H9 (cell line): ENCODE results near the gene DACT2. TPM values are rescaled to one million over a fixed set of nuclear protein-coding genes. Genes with fewer than 3 reads are reported as not detected.

Experiments
- DNase-seq: peaks from one replicate; pipeline ENCODE4 v3.0.0-alpha.2; 2017
- H2AFZ ChIP-seq: one replicate; pipeline ENCODE4 v1.6.1; 2013; ENCODE audit warnings: mild to moderate bottlenecking, low read length, control low read depth, moderate library complexity
- H2AK5ac ChIP-seq: 2 replicates; pipeline ENCODE4 v1.6.1; 2013; ENCODE audit warnings: low read length, control low read depth, mixed read lengths; ENCODE audit not compliant: insufficient read length
- H2BK120ac ChIP-seq: one replicate; pipeline ENCODE4 v1.6.1; 2013; ENCODE audit warnings: low read depth, mild to moderate bottlenecking, low read length, control low read depth, inconsistent platforms; ENCODE audit not compliant: poor library complexity, severe bottlenecking
- H2BK12ac ChIP-seq: 2 replicates; pipeline ENCODE4 v1.6.1; 2013; ENCODE audit warnings: low read length, control low read depth, mixed read lengths, low read depth; ENCODE audit not compliant: insufficient read length
- H2BK15ac ChIP-seq: 2 replicates; pipeline ENCODE4 v1.6.1; 2013; ENCODE audit warnings: low read depth, low read length, control low read depth
- H2BK20ac ChIP-seq: one replicate; pipeline ENCODE4 v1.6.1; 2013; ENCODE audit warnings: low read depth, mild to moderate bottlenecking, low read length, control low read depth, inconsistent platforms; ENCODE audit not compliant: poor library complexity, severe bottlenecking
- H2BK5ac ChIP-seq: 2 replicates; pipeline ENCODE4 v1.6.1; 2013; ENCODE audit warnings: low read length, control low read depth, mixed read lengths; ENCODE audit not compliant: insufficient read length
- H3K14ac ChIP-seq: 2 replicates; pipeline ENCODE4 v1.6.1; 2013; ENCODE audit warnings: low read length, control low read depth; ENCODE audit not compliant: insufficient read depth
- H3K18ac ChIP-seq: 2 replicates; pipeline ENCODE4 v1.6.1; 2013; ENCODE audit warnings: low read depth, mild to moderate bottlenecking, mixed read lengths, low read length, control low read depth; ENCODE audit not compliant: insufficient read length
- H3K23ac ChIP-seq: 2 replicates; pipeline ENCODE4 v1.6.1; 2013; ENCODE audit warnings: low read length, control low read depth, mixed read lengths, low read depth; ENCODE audit not compliant: insufficient read length
- H3K23me2 ChIP-seq: 2 replicates; pipeline ENCODE4 v1.6.1; 2013; ENCODE audit warnings: low read depth, mild to moderate bottlenecking, mixed read lengths, low read length, control low read depth; ENCODE audit not compliant: insufficient read length, poor library complexity, severe bottlenecking
- H3K27ac ChIP-seq: 2 replicates; pipeline ENCODE4 v1.5.1; 2013; ENCODE audit warnings: low read length, control low read depth, mixed read lengths, low read depth; ENCODE audit not compliant: insufficient read length
- H3K27me3 ChIP-seq: 2 replicates; pipeline ENCODE4 v1.6.1; 2013; ENCODE audit warnings: low read length, control low read depth, inconsistent platforms; ENCODE audit not compliant: insufficient read depth
- H3K4ac ChIP-seq: 2 replicates; pipeline ENCODE4 v1.6.1; 2013; ENCODE audit warnings: low read depth, mild to moderate bottlenecking, control low read depth, inconsistent platforms, low read length, moderate library complexity
- H3K4me1 ChIP-seq: 2 replicates; pipeline ENCODE4 v1.6.1; 2013; ENCODE audit warnings: low read length, control low read depth, inconsistent platforms; ENCODE audit not compliant: insufficient read depth
- H3K4me2 ChIP-seq: 2 replicates; pipeline ENCODE4 v1.6.1; 2013; ENCODE audit warnings: low read length, control low read depth, mixed read lengths; ENCODE audit not compliant: insufficient read length, insufficient read depth
- H3K56ac ChIP-seq: 2 replicates; pipeline ENCODE4 v1.6.1; 2013; ENCODE audit warnings: low read depth, mild to moderate bottlenecking, mixed read lengths, low read length, control low read depth; ENCODE audit not compliant: insufficient read length
- H3K79me1 ChIP-seq: 2 replicates; pipeline ENCODE4 v1.6.1; 2013; ENCODE audit warnings: low read depth, mild to moderate bottlenecking, moderate library complexity, low read length, control low read depth, inconsistent platforms; ENCODE audit not compliant: insufficient read depth, poor library complexity, severe bottlenecking
- H3K79me2 ChIP-seq: 2 replicates; pipeline ENCODE4 v1.6.1; 2013; ENCODE audit warnings: low read length, control low read depth, inconsistent platforms; ENCODE audit not compliant: insufficient read depth
- H3K9ac ChIP-seq: 2 replicates; pipeline ENCODE4 v1.6.1; 2013; ENCODE audit warnings: low read length, control low read depth, mixed read lengths; ENCODE audit not compliant: insufficient read length; ENCODE audit errors: extremely low read depth
- H3K9me3 ChIP-seq: one replicate; pipeline ENCODE4 v1.6.1; 2013; ENCODE audit warnings: low read depth, low read length, inconsistent platforms; ENCODE audit not compliant: control insufficient read depth
- H3T11ph ChIP-seq: one replicate; pipeline ENCODE4 v1.6.1; 2013; ENCODE audit warnings: mild to moderate bottlenecking, low read length, control low read depth, inconsistent platforms
- H4K20me1 ChIP-seq: one replicate; pipeline ENCODE4 v1.6.1; 2013; ENCODE audit not compliant: control insufficient read depth, insufficient read length, insufficient read depth
- H4K5ac ChIP-seq: 2 replicates; pipeline ENCODE4 v1.6.1; 2013; ENCODE audit warnings: low read depth, mild to moderate bottlenecking, mixed read lengths, low read length, control low read depth; ENCODE audit not compliant: insufficient read length
- H4K8ac ChIP-seq: replicated peaks from 2 replicates; pipeline ENCODE4 v1.6.1; 2013; ENCODE audit warnings: low read length, control low read depth, mixed read lengths, low read depth; ENCODE audit not compliant: insufficient read length
- H4K91ac ChIP-seq: 2 replicates; pipeline ENCODE4 v1.6.1; 2013; ENCODE audit warnings: low read depth, mild to moderate bottlenecking, moderate library complexity, mixed read lengths, low read length, control low read depth; ENCODE audit not compliant: insufficient read length
- H3K27ac Mint-ChIP-seq, 3 experiments: 2 replicates in 2 of 3; 3 replicates in 1 of 3; pipeline ENCODE4 v1.8.0; 2020 to 2021; ENCODE audit warnings: mixed read lengths in 3 of 3, mild to moderate bottlenecking in 1 of 3, moderate library complexity in 1 of 3
- H3K27me3 Mint-ChIP-seq: 2 replicates; pipeline ENCODE4 v1.8.0; 2021; ENCODE audit warnings: low read depth, mild to moderate bottlenecking, moderate library complexity, mixed read lengths
- H3K36me3 Mint-ChIP-seq, 3 experiments: 2 replicates in 2 of 3; 3 replicates in 1 of 3; pipeline ENCODE4 v1.8.0; 2020 to 2021; ENCODE audit warnings: low read depth in 3 of 3, mixed read lengths in 3 of 3; ENCODE audit not compliant: insufficient read depth in 1 of 3
- H3K4me1 Mint-ChIP-seq, 2 experiments: 2 replicates each; pipeline ENCODE4 v1.8.0; 2020; ENCODE audit warnings: mixed read lengths in 2 of 2
- H3K4me3 Mint-ChIP-seq, 2 experiments: 2 replicates in 1 of 2; 3 replicates in 1 of 2; pipeline ENCODE4 v1.8.0; 2020 to 2021; ENCODE audit warnings: mild to moderate bottlenecking in 2 of 2, mixed read lengths in 2 of 2, moderate library complexity in 1 of 2
- H3K9me3 Mint-ChIP-seq, 2 experiments: 2 replicates in 1 of 2; 3 replicates in 1 of 2; pipeline ENCODE4 v1.8.0; 2020; ENCODE audit warnings: mild to moderate bottlenecking in 2 of 2, mixed read lengths in 2 of 2, moderate library complexity in 1 of 2
- WGBS: extraction: QIAGEN DNeasy Blood & Tissue Kit; methylation state at CpG from one replicate; pipeline ENCODE4 v1.1.7; 2013; ENCODE audit warnings: missing lambda C conversion rate, low lambda C conversion rate, mixed read lengths; ENCODE audit not compliant: insufficient read length; ENCODE audit errors: extremely low coverage; 5-methylcytosine and 5-hydroxymethylcytosine counted together
- total RNA-seq: library from RNA; stranded (reverse); gene quantifications from 2 replicates; pipeline ENCODE4 v1.2.1, GENCODE V29; 2021
- TF ChIP-seq, protein P1 (sequence below): fragments of 200-600 bp; sonication (generic); conservative IDR thresholded peaks from 3 replicates; pipeline ENCODE4 v1.8.0; 2021; ENCODE audit warnings: antibody characterized with exemption, mild to moderate bottlenecking

DACT2 gene
- total RNA-seq, 1 experiment from 2014 or later: 1.8 TPM

DNA sequence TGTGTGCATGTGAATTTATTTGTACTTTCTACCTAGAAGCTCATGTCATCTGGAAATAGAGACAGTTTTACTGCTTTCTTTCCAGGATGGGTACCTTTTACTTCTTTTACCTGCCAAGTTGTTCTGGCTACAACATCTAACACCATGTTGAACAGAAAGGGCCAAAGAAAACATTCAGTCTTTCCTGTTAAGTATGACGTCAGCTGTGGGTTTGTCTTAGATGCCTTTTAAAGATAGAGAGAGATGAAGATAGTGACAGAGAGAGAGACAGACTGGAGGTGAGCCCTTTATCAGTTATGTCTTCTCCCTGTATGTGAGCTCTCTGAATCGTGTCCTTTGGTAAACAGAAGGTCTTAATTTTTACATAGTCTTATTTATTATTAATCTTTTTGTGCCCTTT lies 3.4 kb upstream of the DACT2 start:
- Mint-ChIP-seq H3K36me3 (peaks cover 0 to 14% (median 2%) of the 10 kb centered on the region in 3 experiments; a peak in 5 of 7 replicates), H3K4me3 (no peak overlapping the region), H3K4me1 (peaks cover 30 to 31% of the 10 kb centered on the region in 2 experiments), H3K9me3 (peaks cover 10 to 19% of the 10 kb centered on the region in 2 experiments), H3K27ac (no peak overlapping the region), H3K27me3 (peaks cover 36% of the 10 kb centered on the region)
- Histone ChIP-seq H2BK20ac (no peak overlapping the region), H2AK5ac (no peak overlapping the region), H3K4me2 (no peak overlapping the region), H3K23me2 (peaks cover 9% of the 10 kb centered on the region), H4K91ac (no peak overlapping the region), H4K20me1 (no peaks in the 10 kb centered on the region), H3K79me2 (no peaks in the 10 kb centered on the region), H3K27me3 (no peaks in the 10 kb centered on the region; the same call in 1 of the 2 replicates), H2BK15ac (no peak overlapping the region), H3K56ac (no peak overlapping the region), H3K4ac (no peak overlapping the region), H2AFZ (no peak overlapping the region), H3K18ac (no peak overlapping the region), H2BK120ac (no peak overlapping the region), H3K9ac (no peak overlapping the region), H3K79me1 (no peaks in the 10 kb centered on the region), H2BK5ac (no peak overlapping the region), H4K5ac (no peak overlapping the region), H3K23ac (no peak overlapping the region), H3K9me3 (no peaks in the 10 kb centered on the region), H3T11ph (no peak overlapping the region), H3K4me1 (peaks cover 9% of the 10 kb centered on the region; the same call in 1 of the 2 replicates), H3K14ac (no peak overlapping the region), H4K8ac (no peak overlapping the region), H2BK12ac (no peak overlapping the region), H3K27ac (no peak overlapping the region)
- no peak for DNase-seq
- TF ChIP-seq, protein P1, sequence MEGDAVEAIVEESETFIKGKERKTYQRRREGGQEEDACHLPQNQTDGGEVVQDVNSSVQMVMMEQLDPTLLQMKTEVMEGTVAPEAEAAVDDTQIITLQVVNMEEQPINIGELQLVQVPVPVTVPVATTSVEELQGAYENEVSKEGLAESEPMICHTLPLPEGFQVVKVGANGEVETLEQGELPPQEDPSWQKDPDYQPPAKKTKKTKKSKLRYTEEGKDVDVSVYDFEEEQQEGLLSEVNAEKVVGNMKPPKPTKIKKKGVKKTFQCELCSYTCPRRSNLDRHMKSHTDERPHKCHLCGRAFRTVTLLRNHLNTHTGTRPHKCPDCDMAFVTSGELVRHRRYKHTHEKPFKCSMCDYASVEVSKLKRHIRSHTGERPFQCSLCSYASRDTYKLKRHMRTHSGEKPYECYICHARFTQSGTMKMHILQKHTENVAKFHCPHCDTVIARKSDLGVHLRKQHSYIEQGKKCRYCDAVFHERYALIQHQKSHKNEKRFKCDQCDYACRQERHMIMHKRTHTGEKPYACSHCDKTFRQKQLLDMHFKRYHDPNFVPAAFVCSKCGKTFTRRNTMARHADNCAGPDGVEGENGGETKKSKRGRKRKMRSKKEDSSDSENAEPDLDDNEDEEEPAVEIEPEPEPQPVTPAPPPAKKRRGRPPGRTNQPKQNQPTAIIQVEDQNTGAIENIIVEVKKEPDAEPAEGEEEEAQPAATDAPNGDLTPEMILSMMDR: no peak
- WGBS: no CpG with 5 or more reads among the region's 2 CpGs
